ENCODE measurements around the gene ATP6V0A1.

DNA sequence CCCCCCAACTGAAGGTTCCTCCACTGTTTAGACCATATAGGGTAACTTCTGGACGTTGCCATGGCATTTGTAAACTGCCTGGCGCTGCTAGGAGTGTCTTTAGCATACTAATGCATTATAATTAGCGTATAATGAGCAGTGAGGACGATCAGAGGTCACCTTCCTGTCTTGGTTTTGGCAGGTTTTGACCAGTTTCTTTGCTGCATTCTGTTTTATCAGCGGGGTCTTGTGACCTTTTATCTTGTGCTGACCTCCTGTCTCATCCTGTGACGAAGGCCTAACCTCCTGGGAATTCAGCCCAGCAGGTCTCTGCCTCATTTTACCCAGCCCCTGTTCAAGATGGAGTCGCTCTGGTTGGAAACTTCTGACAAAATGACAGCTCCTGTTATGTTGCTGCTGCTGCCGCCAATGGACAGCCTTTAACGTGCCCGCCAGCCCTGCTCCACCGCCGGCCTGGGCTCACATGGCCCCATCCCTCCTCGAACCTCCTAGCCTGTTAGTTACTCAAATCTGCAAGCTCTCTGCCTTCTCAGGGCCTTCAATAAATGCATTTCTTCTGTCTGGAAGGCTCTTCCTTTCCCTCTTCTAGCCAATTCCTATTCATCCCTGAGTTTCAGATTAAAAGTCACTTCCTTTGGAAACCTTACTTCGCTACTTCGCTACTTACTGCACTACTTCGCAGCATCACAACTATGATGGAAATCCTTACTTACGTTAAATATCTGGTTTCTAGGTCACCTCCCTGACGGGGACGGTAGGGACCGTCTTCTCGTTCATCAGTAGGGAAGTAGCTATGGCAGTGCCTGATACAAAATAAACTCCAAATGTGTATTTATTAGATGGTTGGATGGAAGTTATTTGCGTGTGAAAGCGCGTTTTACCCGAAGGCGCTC is 76.7 kb downstream of the ATP6V0A1 start:
- TF ChIP-seq YY1 (IDR thresholded peaks at IDR 0.05): no peak
- TF ChIP-seq, protein P1, sequence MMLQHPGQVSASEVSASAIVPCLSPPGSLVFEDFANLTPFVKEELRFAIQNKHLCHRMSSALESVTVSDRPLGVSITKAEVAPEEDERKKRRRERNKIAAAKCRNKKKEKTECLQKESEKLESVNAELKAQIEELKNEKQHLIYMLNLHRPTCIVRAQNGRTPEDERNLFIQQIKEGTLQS (IDR thresholded peaks at IDR 0.05): no peak
- no peak for TF ChIP-seq FOXA1 (IDR thresholded peaks at IDR 0.05)
- TF ChIP-seq, protein P2, sequence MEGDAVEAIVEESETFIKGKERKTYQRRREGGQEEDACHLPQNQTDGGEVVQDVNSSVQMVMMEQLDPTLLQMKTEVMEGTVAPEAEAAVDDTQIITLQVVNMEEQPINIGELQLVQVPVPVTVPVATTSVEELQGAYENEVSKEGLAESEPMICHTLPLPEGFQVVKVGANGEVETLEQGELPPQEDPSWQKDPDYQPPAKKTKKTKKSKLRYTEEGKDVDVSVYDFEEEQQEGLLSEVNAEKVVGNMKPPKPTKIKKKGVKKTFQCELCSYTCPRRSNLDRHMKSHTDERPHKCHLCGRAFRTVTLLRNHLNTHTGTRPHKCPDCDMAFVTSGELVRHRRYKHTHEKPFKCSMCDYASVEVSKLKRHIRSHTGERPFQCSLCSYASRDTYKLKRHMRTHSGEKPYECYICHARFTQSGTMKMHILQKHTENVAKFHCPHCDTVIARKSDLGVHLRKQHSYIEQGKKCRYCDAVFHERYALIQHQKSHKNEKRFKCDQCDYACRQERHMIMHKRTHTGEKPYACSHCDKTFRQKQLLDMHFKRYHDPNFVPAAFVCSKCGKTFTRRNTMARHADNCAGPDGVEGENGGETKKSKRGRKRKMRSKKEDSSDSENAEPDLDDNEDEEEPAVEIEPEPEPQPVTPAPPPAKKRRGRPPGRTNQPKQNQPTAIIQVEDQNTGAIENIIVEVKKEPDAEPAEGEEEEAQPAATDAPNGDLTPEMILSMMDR (IDR thresholded peaks at IDR 0.05; ENCODE audit: low read depth, low read length, missing input control): no peak
- TF ChIP-seq, protein P3, sequence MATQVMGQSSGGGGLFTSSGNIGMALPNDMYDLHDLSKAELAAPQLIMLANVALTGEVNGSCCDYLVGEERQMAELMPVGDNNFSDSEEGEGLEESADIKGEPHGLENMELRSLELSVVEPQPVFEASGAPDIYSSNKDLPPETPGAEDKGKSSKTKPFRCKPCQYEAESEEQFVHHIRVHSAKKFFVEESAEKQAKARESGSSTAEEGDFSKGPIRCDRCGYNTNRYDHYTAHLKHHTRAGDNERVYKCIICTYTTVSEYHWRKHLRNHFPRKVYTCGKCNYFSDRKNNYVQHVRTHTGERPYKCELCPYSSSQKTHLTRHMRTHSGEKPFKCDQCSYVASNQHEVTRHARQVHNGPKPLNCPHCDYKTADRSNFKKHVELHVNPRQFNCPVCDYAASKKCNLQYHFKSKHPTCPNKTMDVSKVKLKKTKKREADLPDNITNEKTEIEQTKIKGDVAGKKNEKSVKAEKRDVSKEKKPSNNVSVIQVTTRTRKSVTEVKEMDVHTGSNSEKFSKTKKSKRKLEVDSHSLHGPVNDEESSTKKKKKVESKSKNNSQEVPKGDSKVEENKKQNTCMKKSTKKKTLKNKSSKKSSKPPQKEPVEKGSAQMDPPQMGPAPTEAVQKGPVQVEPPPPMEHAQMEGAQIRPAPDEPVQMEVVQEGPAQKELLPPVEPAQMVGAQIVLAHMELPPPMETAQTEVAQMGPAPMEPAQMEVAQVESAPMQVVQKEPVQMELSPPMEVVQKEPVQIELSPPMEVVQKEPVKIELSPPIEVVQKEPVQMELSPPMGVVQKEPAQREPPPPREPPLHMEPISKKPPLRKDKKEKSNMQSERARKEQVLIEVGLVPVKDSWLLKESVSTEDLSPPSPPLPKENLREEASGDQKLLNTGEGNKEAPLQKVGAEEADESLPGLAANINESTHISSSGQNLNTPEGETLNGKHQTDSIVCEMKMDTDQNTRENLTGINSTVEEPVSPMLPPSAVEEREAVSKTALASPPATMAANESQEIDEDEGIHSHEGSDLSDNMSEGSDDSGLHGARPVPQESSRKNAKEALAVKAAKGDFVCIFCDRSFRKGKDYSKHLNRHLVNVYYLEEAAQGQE (IDR thresholded peaks at IDR 0.05): no peak
- no peak for TF ChIP-seq RXRA (IDR thresholded peaks at IDR 0.05)
- no peak for TF ChIP-seq RAD21 (IDR thresholded peaks at IDR 0.05)
- no peak for TF ChIP-seq TAF1 (conservative IDR thresholded peaks at IDR 0.05)
